GM12874 (cell line): ENCODE results near the gene SENP1.

ENCODE experiments used
- CTCF ChIP-seq: IDR thresholded peaks from 2 replicates; pipeline ENCODE4 v1.5.1; 2011; ENCODE audit warnings: low read depth, mild to moderate bottlenecking, control low read depth, low read length, moderate library complexity; ENCODE audit not compliant: insufficient read depth

Gene SENP1

GRCh38 chr12:48050174-48050573, 55.7 kb downstream of the SENP1 start:
- no peak for TF ChIP-seq CTCF

GRCh38 chr12:48045965-48046518, 59.8 kb downstream of the SENP1 start:
- no peak for TF ChIP-seq CTCF

- TF ChIP-seq CTCF: no peak
Observed at GRCh38 chr12:48045061-48045846, 60.6 kb downstream of the SENP1 start.

- TF ChIP-seq CTCF: no peak
Observed at GRCh38 chr12:48044396-48044795, 61.5 kb downstream of the SENP1 start.

- no peak for TF ChIP-seq CTCF
Observed at GRCh38 chr12:48043771-48044170, 62.1 kb downstream of the SENP1 start.

- TF ChIP-seq CTCF: no peak
Observed at GRCh38 chr12:48041591-48042423, 64.1 kb downstream of the SENP1 start.

GRCh38 chr12:48040354-48040753, 65.5 kb downstream of the SENP1 start:
- TF ChIP-seq CTCF: no peak
